ENCODE measurements around the gene SNAP25.
A peak's percentile ranks its signal among the peaks of the same experiment; 100 is the strongest.

The SNAP25 gene

GRCh38 chr20:10218536-10219451 is at the start of gene SNAP25:
TSS of gene SNAP25 (plus strand) at chr20:10218830. CDS start at chr20:10275492, 56,662 bp downstream.
- peak; percentile 44 for ATAC-seq (replicated peaks; ENCODE audit: extremely low read depth, poor library complexity, severe bottlenecking)
- Mint-ChIP-seq H3K4me1 (peaks cover 14% of the 10 kb centered on the region), H3K4me3 (peak within 1 kb of the TSS; percentile 58), H3K27me3 (peaks cover 75% of the 10 kb centered on the region), H3K9me3 (peaks cover 15% of the 10 kb centered on the region), H3K27ac (ENCODE audit: low read depth) (no peak within 1 kb of the TSS), H3K36me3 (ENCODE audit: insufficient read depth) (no peaks in the 10 kb centered on the region)
- DNase-seq (ENCODE audit: low spot score in 2 of 2), result peak in 1 of 2 donors; percentile 14

DNA sequence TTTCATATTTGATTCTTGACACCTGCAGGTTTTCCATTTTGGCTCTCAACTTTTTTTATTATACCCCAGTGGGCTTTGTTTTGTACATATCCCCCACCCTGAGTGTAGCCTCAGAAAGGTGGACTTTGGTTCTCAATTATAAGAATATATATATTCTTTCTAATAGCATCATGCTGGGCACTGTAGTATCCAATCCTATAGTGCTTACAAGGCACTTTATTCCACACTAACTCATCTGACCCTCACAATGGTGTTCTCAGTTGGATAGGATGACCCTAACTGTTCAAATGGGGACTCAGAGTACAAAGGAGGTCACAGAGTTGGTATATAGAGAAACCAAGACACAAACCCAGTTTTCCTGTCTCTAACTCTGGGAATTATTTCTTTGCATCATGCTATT is 48.9 kb upstream of the SNAP25 start:
- Mint-ChIP-seq H3K27me3 (peaks cover 43% of the 10 kb centered on the region), H3K36me3 (ENCODE audit: insufficient read depth) (no peaks in the 10 kb centered on the region), H3K4me1 (peaks cover 5% of the 10 kb centered on the region), H3K4me3 (no peak overlapping the region), H3K27ac (ENCODE audit: low read depth) (no peak overlapping the region), H3K9me3 (peaks cover 8% of the 10 kb centered on the region)
- ATAC-seq (replicated peaks; ENCODE audit: extremely low read depth, poor library complexity, severe bottlenecking), result no peak
- DNase-seq (ENCODE audit: low spot score in 2 of 2), result no peak

- Mint-ChIP-seq H3K36me3 (ENCODE audit: insufficient read depth) (no peaks in the 10 kb centered on the region), H3K27me3 (peaks cover 43% of the 10 kb centered on the region), H3K27ac (ENCODE audit: low read depth) (no peak overlapping the region)
Observed at GRCh38 chr20:10170261-10170660, 48.4 kb upstream of the SNAP25 start.

DNA sequence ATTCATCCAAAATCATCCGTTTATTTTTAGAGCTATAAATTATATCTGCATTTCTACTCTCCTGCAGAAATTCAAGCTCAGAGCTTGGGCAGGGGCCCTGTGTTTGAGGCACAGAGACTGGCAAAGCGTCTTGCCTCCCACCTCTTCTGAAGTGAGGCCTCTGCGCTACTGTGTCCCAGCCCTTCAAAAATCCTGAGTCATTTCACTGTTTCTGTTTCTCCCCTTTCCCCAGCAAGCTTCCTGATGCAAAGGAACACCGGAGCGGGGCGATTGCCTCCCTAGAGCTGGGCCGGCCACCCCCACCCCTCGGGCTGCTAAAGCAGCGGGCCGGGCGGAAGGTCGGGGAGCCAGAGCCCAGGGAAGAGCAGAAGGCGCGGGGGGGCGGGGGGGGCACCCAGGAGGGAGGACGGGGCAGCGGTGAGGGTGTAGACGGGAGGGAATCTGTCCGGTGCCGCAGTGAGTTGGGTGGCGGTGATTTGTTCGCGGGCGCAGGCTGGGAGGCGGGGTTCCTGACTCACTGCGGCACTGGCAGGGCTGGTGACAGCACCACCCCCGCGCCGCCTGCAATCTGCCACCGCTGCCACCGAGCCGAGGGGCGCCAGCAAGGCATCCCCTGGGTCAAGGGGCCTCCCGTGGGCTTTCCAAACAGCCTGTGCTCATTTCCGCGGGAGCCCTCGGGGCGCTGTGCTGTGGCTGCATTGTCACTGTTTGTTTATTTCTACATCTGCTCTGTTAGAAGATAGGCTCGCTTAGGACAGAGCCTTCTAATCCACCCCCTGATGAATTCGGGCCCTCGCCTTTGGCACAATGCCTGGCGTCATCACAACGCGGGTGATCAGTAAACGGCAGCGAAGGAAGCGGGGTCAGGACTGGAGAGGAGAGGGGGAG is 46.5 kb upstream of the SNAP25 start:
- ATAC-seq (replicated peaks; ENCODE audit: extremely low read depth, poor library complexity, severe bottlenecking) (peak; percentile 62), DNase-seq (ENCODE audit: low spot score in 2 of 2) (no peak)
- Mint-ChIP-seq H3K27ac (ENCODE audit: low read depth) (peak overlapping the region; percentile 12), H3K9me3 (peaks cover 8% of the 10 kb centered on the region), H3K27me3 (peaks cover 47% of the 10 kb centered on the region), H3K4me3 (peak overlapping the region; percentile 62), H3K36me3 (ENCODE audit: insufficient read depth) (no peaks in the 10 kb centered on the region), H3K4me1 (peaks cover 5% of the 10 kb centered on the region)

More at GRCh38 chr20:10170261-10170660, 48.4 kb upstream of the SNAP25 start:
- Mint-ChIP-seq H3K4me1 (peaks cover 5% of the 10 kb centered on the region), H3K9me3 (peaks cover 8% of the 10 kb centered on the region), H3K4me3 (no peak overlapping the region)
- no peak for ATAC-seq (replicated peaks; ENCODE audit: extremely low read depth, poor library complexity, severe bottlenecking)
- DNase-seq (ENCODE audit: low spot score in 2 of 2), result no peak

DNA sequence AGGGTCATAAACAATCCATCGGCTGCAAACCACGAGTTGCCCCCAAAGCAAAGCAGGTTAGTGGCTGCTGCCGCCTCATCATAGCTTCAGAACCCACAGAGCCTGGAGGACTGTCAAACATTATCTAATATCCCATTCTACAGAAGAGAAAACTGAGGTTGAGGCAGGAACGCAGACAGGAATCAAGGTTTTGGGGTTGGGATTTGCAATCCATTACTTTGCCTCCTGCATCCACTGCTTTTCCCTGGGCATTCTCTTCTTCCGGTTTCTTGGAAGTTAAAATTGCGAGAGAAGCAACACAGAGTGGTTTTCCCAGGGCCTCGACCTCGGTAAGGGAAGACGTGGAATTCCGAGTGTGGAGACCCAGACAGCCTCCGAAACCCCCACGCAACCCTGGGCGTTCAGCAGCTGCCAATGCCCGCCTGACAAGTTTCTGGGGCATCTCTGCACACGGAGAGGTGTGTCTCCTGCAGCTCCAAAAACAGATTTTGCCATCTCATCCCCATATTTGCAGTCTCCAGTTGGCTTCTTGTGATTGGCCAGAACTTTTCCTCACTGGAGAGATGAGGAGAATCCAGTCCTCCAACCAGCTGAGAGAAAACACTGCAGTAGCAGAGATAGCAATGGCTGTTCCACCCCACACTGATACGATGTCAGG is 45.5 kb upstream of the SNAP25 start:
- DNase-seq (ENCODE audit: low spot score in 2 of 2), result no peak
- H3K9me3 Mint-ChIP-seq, result peaks cover 8% of the 10 kb centered on the region
- no peak overlapping the region for H3K4me3 Mint-ChIP-seq
- no peak for ATAC-seq (replicated peaks; ENCODE audit: extremely low read depth, poor library complexity, severe bottlenecking)
- H3K27me3 Mint-ChIP-seq, result peaks cover 47% of the 10 kb centered on the region
- H3K36me3 Mint-ChIP-seq (ENCODE audit: insufficient read depth), result no peaks in the 10 kb centered on the region
- peaks cover 5% of the 10 kb centered on the region for H3K4me1 Mint-ChIP-seq
- H3K27ac Mint-ChIP-seq (ENCODE audit: low read depth), result no peak overlapping the region

DNA sequence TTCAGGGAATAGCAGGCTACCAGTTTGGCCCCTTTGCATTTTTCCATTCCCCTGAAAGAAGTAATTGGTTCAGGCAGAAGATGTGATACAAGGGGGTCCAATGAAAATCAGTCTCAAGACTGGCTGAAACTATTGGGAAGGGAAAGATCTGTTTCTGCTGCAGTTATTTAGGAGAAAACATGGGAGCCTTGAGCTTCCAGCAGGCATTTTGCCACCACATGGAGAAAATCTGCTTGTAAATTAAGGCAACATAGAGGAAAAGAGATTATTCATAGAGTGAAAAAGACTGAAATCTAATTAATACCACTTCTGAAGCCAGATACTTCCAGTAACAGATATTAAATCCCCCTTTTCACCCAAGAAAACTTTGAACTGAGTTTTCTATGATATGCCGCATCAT is 44.2 kb upstream of the SNAP25 start:
- H3K27me3 Mint-ChIP-seq, result peaks cover 47% of the 10 kb centered on the region
- peaks cover 5% of the 10 kb centered on the region for H3K4me1 Mint-ChIP-seq
- H3K4me3 Mint-ChIP-seq, result no peak overlapping the region
- no peak overlapping the region for H3K27ac Mint-ChIP-seq (ENCODE audit: low read depth)
- H3K9me3 Mint-ChIP-seq, result no peaks in the 10 kb centered on the region
- H3K36me3 Mint-ChIP-seq (ENCODE audit: insufficient read depth), result no peaks in the 10 kb centered on the region
- DNase-seq (ENCODE audit: low spot score in 2 of 2), result no peak
- ATAC-seq (replicated peaks; ENCODE audit: extremely low read depth, poor library complexity, severe bottlenecking), result no peak

GRCh38 chr20:10177326-10177725 is 41.3 kb upstream of the SNAP25 start:
- peaks cover 4% of the 10 kb centered on the region for H3K4me1 Mint-ChIP-seq
- DNase-seq (ENCODE audit: low spot score in 2 of 2) (no peak), ATAC-seq (replicated peaks; ENCODE audit: extremely low read depth, poor library complexity, severe bottlenecking) (no peak)
- H3K36me3 Mint-ChIP-seq (ENCODE audit: insufficient read depth), result no peaks in the 10 kb centered on the region
- H3K9me3 Mint-ChIP-seq, result no peaks in the 10 kb centered on the region
- no peak overlapping the region for H3K4me3 Mint-ChIP-seq
- H3K27me3 Mint-ChIP-seq, result peaks cover 33% of the 10 kb centered on the region
- no peak overlapping the region for H3K27ac Mint-ChIP-seq (ENCODE audit: low read depth)

- no peaks in the 10 kb centered on the region for H3K36me3 Mint-ChIP-seq (ENCODE audit: insufficient read depth)
- ATAC-seq (replicated peaks; ENCODE audit: extremely low read depth, poor library complexity, severe bottlenecking) (no peak), DNase-seq (ENCODE audit: low spot score in 2 of 2) (no peak)
- H3K4me3 Mint-ChIP-seq, result no peak overlapping the region
- H3K27me3 Mint-ChIP-seq, result peaks cover 25% of the 10 kb centered on the region
- no peaks in the 10 kb centered on the region for H3K9me3 Mint-ChIP-seq
- H3K27ac Mint-ChIP-seq (ENCODE audit: low read depth), result no peak overlapping the region
- H3K4me1 Mint-ChIP-seq, result no peaks in the 10 kb centered on the region
Observed at GRCh38 chr20:10178091-10178490, 40.5 kb upstream of the SNAP25 start.

DNA sequence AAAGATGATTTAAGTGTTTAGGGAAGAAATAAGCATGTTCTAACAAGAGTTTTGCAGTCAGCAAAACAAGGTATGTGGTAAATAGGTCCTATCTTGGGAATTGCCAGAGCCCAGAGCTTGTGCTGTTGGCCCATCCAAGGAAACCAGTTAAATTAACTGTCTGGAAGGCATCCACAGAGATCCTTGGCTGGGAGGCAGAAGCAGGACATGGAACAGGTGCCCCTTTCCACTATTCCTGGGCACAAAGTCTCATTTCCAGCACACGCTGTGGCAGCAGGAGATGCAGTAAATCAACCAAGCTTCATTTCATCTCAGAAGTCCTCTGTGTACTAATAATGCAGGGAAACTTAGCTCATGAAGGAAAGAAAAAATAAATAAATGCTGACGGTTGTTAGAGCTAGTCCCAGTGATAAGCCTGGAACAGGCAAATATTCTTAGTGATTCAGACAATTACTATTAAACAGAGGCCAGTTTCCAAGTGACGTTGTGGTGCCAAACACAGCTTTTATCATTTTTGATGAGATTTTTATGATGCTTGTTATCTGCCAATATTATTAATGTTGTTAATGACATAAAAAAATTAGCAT is 39.8 kb upstream of the SNAP25 start:
- Mint-ChIP-seq H3K27ac (ENCODE audit: low read depth) (no peak overlapping the region), H3K4me3 (no peak overlapping the region), H3K9me3 (no peaks in the 10 kb centered on the region), H3K36me3 (ENCODE audit: insufficient read depth) (no peaks in the 10 kb centered on the region), H3K4me1 (no peaks in the 10 kb centered on the region), H3K27me3 (peaks cover 20% of the 10 kb centered on the region)
- DNase-seq (ENCODE audit: low spot score in 2 of 2), result no peak
- ATAC-seq (replicated peaks; ENCODE audit: extremely low read depth, poor library complexity, severe bottlenecking), result no peak

DNA sequence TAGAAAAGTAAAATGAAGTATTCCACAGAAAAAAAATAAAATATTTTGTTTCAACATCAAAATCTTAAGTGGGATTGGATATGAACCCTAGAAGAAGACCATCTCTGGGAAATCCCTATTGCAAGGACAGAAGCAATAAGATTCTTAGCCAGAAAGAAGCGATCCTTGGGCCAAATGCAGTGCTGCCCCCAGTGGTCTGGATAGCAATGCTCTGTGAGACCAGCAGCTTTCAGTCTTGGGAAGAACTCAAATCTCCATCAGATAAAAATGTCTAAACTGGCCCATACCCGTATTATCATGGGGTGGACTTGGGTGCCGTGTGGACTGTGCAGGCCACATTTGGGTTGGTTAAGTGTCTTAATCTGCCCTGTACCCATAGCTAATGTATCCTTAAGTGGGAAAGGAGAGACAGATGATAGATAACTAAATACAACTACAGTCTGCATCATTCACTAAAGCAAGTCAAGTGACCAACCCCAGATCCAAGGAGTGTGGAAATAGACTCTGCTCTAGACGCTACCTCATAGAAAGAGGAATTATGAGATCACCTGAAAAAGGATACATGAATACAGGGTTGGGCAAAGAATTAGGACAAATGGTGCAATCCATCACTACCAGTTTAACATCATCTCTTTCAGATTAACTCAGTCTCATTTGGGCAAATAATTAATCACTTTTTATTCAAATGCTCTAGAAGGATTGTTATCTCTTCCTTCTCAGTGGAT is 38.9 kb upstream of the SNAP25 start:
- no peak for ATAC-seq (replicated peaks; ENCODE audit: extremely low read depth, poor library complexity, severe bottlenecking)
- peaks cover 14% of the 10 kb centered on the region for H3K27me3 Mint-ChIP-seq
- H3K4me1 Mint-ChIP-seq, result no peaks in the 10 kb centered on the region

DNA sequence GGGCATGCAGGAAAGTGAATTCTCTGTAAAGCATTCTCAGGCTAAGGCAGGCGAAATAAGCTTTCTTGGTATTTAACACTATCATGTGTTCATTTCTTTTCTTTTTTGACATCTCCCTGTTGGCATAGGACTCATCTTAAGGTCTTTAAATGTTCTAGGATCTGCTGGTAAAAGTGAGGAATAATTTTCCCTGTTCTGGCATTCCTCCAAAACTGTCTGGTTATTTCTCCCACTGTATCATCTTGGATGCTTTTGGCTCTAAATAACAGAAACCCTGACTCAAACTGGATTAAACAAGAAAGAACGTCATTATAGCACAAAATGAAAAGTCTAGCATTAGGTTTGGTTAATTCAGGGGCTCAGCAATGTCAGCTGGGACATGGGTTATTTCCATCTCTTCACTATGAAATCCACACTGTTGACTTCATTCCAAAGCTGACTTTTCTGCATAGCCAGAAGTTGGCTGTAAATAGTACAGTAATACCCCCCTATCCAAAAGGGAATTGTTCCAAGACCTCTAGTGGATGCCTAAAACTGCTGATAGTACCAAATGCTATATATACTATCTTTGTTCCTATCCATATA is 37.9 kb upstream of the SNAP25 start:
- Mint-ChIP-seq H3K4me3 (no peak overlapping the region), H3K27ac (ENCODE audit: low read depth) (no peak overlapping the region), H3K36me3 (ENCODE audit: insufficient read depth) (no peaks in the 10 kb centered on the region), H3K4me1 (no peaks in the 10 kb centered on the region), H3K27me3 (peaks cover 9% of the 10 kb centered on the region), H3K9me3 (peaks cover 6% of the 10 kb centered on the region)
- ATAC-seq (replicated peaks; ENCODE audit: extremely low read depth, poor library complexity, severe bottlenecking) (no peak), DNase-seq (ENCODE audit: low spot score in 2 of 2) (no peak)

More for the DNA sequence above, 38.9 kb upstream of the SNAP25 start:
- DNase-seq (ENCODE audit: low spot score in 2 of 2), result no peak
- H3K27ac Mint-ChIP-seq (ENCODE audit: low read depth), result no peak overlapping the region
- no peak overlapping the region for H3K4me3 Mint-ChIP-seq
- H3K9me3 Mint-ChIP-seq, result no peaks in the 10 kb centered on the region
- H3K36me3 Mint-ChIP-seq (ENCODE audit: insufficient read depth), result no peaks in the 10 kb centered on the region
